ENCODE data around the gene CD200R1L. TPM values are rescaled to one million over a fixed set of nuclear protein-coding genes. Genes with fewer than 3 reads are reported as not detected.

Gene CD200R1L, protein sequence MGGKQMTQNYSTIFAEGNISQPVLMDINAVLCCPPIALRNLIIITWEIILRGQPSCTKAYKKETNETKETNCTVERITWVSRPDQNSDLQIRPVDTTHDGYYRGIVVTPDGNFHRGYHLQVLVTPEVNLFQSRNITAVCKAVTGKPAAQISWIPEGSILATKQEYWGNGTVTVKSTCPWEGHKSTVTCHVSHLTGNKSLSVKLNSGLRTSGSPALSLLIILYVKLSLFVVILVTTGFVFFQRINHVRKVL
- not detected for total RNA-seq

GRCh38 chr3:112846764-112847163 is at the start of gene CD200R1L:
Gene CD200R1L (minus strand): TSS chr3:112846864. CDS start chr3:112829367, 17,497 bp downstream.
- Mint-ChIP-seq H3K27ac (peak within 1 kb of the TSS; percentile 81), H3K4me3 (peak within 1 kb of the TSS; percentile 22), H3K4me1 (ENCODE audit: low read depth) (peaks cover 28% of the 10 kb centered on the region), H3K9me3 (peaks cover 35% of the 10 kb centered on the region), H3K27me3 (no peaks in the 10 kb centered on the region), H3K36me3 (ENCODE audit: low read depth) (peaks cover 13% of the 10 kb centered on the region)
- intact Hi-C loops (cut with micrococcal nuclease): no loop called here
- POLR2A ChIA-PET: no interaction called here
- DNase-seq (no peak), ATAC-seq (no peak)
- TF ChIP-seq, protein P1, sequence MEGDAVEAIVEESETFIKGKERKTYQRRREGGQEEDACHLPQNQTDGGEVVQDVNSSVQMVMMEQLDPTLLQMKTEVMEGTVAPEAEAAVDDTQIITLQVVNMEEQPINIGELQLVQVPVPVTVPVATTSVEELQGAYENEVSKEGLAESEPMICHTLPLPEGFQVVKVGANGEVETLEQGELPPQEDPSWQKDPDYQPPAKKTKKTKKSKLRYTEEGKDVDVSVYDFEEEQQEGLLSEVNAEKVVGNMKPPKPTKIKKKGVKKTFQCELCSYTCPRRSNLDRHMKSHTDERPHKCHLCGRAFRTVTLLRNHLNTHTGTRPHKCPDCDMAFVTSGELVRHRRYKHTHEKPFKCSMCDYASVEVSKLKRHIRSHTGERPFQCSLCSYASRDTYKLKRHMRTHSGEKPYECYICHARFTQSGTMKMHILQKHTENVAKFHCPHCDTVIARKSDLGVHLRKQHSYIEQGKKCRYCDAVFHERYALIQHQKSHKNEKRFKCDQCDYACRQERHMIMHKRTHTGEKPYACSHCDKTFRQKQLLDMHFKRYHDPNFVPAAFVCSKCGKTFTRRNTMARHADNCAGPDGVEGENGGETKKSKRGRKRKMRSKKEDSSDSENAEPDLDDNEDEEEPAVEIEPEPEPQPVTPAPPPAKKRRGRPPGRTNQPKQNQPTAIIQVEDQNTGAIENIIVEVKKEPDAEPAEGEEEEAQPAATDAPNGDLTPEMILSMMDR (IDR thresholded peaks at IDR 0.05): no peak
- CTCF ChIA-PET: interaction anchor here (1.2 to 2.1 kb wide), 3 partner anchors 112 to 204 kb away, joined by 5 to 7 read pairs (median 5); no protein-coding TSS in a partner anchor

GRCh38 chr3:112894258-112894657 is 47.6 kb upstream of the CD200R1L start:
- POLR2A ChIA-PET: no interaction called here
- Mint-ChIP-seq H3K4me1 (ENCODE audit: low read depth) (no peaks in the 10 kb centered on the region), H3K4me3 (no peak overlapping the region), H3K36me3 (ENCODE audit: low read depth) (no peaks in the 10 kb centered on the region), H3K27me3 (no peaks in the 10 kb centered on the region), H3K27ac (no peak overlapping the region), H3K9me3 (peaks cover 2% of the 10 kb centered on the region)
- CTCF ChIA-PET: interaction anchor here (0.9 kb wide), 1 partner anchor 160 kb away, joined by 3 read pairs; no protein-coding TSS in a partner anchor
- ATAC-seq (no peak), DNase-seq (no peak)
- intact Hi-C loops (cut with micrococcal nuclease): no loop called here
- TF ChIP-seq, protein P1 (IDR thresholded peaks at IDR 0.05): no peak

DNA sequence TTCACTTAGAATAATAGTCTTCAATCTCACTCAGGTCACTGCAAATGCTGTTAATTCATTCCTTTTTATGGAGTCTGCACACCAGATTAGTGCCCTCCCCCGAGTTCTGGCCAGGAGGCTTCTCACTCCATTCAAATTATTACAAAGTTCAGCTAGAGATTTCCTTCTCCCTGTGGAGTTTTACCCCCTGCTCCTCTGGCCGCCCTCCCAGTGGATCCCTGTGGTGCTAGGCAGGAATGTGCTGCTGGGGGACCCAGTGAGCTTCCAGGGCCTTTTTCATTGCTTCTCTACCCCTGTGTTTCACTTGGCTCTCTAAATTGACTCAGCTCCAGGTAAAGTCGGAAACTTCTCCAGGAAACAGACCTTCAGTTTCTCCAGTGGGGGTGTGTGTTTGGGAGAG is 42.7 kb upstream of the CD200R1L start:
- no peak overlapping the region for H3K4me3 Mint-ChIP-seq
- no peak overlapping the region for H3K27ac Mint-ChIP-seq
- TF ChIP-seq, protein P1 (IDR thresholded peaks at IDR 0.05): no peak
- ChIA-PET POLR2A (no interaction called here), CTCF (no interaction called here)
- no peak for DNase-seq
- no peaks in the 10 kb centered on the region for H3K36me3 Mint-ChIP-seq (ENCODE audit: low read depth)
- H3K4me1 Mint-ChIP-seq (ENCODE audit: low read depth): no peaks in the 10 kb centered on the region
- H3K27me3 Mint-ChIP-seq: no peaks in the 10 kb centered on the region
- no peak for ATAC-seq
- peaks cover 2% of the 10 kb centered on the region for H3K9me3 Mint-ChIP-seq
- intact Hi-C loops (cut with micrococcal nuclease): no loop called here

- Mint-ChIP-seq H3K27me3 (no peaks in the 10 kb centered on the region), H3K36me3 (ENCODE audit: low read depth) (no peaks in the 10 kb centered on the region), H3K27ac (no peak overlapping the region), H3K4me3 (no peak overlapping the region), H3K9me3 (peaks cover 2% of the 10 kb centered on the region), H3K4me1 (ENCODE audit: low read depth) (no peaks in the 10 kb centered on the region)
- ChIA-PET POLR2A (no interaction called here), CTCF (no interaction called here)
- ATAC-seq (no peak), DNase-seq (no peak)
- TF ChIP-seq, protein P1 (IDR thresholded peaks at IDR 0.05): no peak
- intact Hi-C loops (cut with micrococcal nuclease): no loop called here
Observed at GRCh38 chr3:112888381-112889085, 41.9 kb upstream of the CD200R1L start.
